ENCODE results near the gene REXO1.

- TF ChIP-seq BHLHE40 (IDR thresholded peaks at IDR 0.05; ENCODE audit: low read depth, low read length) (no peak), MAZ (IDR thresholded peaks at IDR 0.05; ENCODE audit: borderline replicate concordance, low read depth, low read length) (no peak), POLR2A (IDR thresholded peaks at IDR 0.05; ENCODE audit: low read length) (no peak), EHMT2 (IDR thresholded peaks at IDR 0.05; ENCODE audit: low read depth) (no peak)
Observed at GRCh38 chr19:1857648-1858326, 9.5 kb upstream of the REXO1 start.

All from A549 (cell line).